22Rv1 (cell line): Measurements from ENCODE around the gene IPO9.

ENCODE experiments used
- ZFX ChIP-seq: fragments of 450-650 bp; IDR thresholded peaks from 2 replicates; pipeline ENCODE4 v1.6.1; 2017; ENCODE audit warnings: antibody characterized with exemption, borderline replicate concordance
- TF ChIP-seq, protein P1 (sequence below): fragments of 450-650 bp; IDR thresholded peaks from 2 replicates; pipeline ENCODE4 v1.5.1; 2017; ENCODE audit warnings: mild to moderate bottlenecking

DNA sequence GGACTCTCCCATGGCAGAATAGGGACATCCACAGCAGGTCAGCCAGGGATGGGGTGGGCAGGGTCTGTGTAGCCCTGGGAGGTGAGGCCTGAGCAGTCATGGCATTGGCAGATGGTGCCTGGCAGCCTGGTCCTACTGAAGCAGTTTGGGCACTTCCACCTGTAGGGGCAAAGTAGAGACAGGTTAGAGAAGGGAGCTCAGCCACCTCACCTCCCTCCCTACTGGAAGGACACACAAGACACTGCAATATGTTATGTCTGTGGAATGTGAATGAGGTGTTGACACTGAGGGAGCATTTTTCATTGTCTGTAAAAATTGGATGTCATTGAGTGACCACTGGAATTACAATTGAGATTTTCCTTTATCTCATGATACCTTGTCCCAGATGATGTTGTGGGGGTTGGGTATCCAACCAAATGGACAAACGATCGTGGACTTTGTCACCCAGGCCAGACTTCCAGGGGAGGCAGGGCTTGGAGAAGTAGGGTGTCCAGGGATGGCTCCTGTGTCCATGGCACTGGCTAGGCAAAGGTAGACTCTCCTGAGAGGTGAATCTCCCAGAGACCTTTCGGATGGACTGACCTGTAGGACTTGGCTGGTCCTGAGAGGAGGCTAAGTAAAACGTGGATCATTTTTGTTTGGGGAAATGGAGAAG is 69.4 kb downstream of the IPO9 start:
- TF ChIP-seq, protein P1, sequence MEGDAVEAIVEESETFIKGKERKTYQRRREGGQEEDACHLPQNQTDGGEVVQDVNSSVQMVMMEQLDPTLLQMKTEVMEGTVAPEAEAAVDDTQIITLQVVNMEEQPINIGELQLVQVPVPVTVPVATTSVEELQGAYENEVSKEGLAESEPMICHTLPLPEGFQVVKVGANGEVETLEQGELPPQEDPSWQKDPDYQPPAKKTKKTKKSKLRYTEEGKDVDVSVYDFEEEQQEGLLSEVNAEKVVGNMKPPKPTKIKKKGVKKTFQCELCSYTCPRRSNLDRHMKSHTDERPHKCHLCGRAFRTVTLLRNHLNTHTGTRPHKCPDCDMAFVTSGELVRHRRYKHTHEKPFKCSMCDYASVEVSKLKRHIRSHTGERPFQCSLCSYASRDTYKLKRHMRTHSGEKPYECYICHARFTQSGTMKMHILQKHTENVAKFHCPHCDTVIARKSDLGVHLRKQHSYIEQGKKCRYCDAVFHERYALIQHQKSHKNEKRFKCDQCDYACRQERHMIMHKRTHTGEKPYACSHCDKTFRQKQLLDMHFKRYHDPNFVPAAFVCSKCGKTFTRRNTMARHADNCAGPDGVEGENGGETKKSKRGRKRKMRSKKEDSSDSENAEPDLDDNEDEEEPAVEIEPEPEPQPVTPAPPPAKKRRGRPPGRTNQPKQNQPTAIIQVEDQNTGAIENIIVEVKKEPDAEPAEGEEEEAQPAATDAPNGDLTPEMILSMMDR, result no peak
- TF ChIP-seq ZFX, result no peak
